Measurements from ENCODE around the gene MOB2.

GRCh38 chr11:1534171-1534570 is 47.6 kb upstream of the MOB2 start:
- no peak for TF ChIP-seq CTCF (IDR thresholded peaks at IDR 0.05 in 4 of 5, conservative IDR thresholded peaks at IDR 0.05 in 1 of 5)
- no peak for TF ChIP-seq POLR2A (IDR thresholded peaks at IDR 0.05)

Measured in gastrocnemius medialis (tissue), 4 donors.